T-helper 1 cell treated with Interleukin-12 subunit alpha and Interleukin-12 subunit beta and Interleukin-4 antibody, amounts not matched to agents 30 ng/mL and 1 ng/mL, for 36 hours (primary cell): ENCODE results near the gene STXBP5L. TPM values are rescaled to one million over a fixed set of nuclear protein-coding genes. Genes with fewer than 3 reads are reported as not detected.
"Not testable (repeated sequence)": the region's sequence is repeated elsewhere in the genome, so short reads cannot be mapped to it uniquely, and the experiment has no call there.

ENCODE experiments used
- intact Hi-C: fragments of 100-400 bp; cut with micrococcal nuclease; formaldehyde crosslinking; loops from one replicate; pipeline ENCODE4 v1.15.1; 2024
- total RNA-seq: library from RNA; stranded (reverse); gene quantifications from 2 replicates; pipeline ENCODE4 v1.2.3, GENCODE V29; 2022

STXBP5L gene
- total RNA-seq, 1 donor from 2014 or later, result not detected

DNA sequence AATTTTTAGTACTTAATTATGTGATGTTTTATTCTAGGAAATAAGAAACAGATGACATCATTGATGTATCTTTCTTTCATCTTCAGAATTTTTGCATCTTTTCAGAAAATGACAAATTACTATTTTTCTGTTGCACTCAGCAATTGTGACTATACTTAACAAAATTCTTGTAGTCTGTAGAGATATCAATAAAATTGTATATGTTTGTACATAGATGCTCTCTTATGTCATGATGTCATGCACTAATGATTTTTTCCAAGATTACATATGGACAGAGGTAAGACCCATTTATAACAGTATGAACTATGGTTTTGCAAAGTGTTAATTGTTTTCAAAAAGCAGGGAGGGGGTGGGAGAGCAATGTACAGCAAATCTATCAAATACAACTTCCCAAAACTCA is 516.5 kb downstream of the STXBP5L start:
- intact Hi-C loops, result no loop called here

DNA sequence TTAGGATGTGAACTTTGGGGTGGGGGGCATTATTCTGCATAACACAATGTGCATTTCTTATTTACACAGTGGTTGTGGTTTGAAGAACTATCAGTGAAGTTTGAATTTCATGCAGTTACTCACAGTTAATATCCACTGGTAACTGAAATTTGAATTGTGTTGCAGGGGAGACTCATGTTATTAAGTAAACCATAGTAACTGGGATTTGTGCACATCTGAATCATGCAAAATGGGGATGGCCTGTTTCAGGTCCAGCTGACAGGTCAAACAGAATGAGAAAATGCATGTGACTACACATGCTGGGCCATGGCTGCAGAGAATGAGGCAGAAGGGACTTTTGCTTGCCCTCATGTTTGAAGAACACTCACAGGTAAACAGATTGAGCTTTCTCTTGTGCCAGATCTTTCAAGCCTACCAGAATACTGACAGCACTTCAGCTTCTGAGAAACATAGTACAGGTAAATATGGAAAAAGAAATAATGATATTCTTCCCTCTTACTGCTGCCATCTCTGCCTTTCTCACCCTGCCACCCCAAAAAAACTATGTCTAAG is 522.7 kb downstream of the STXBP5L start:
- intact Hi-C loops, result loop anchor here (5.0 to 10.0 kb wide), 3 partner anchors 686 to 1362 kb away; partner anchors contain the start of genes GSK3B, GTF2E1, HSPBAP1 and RABL3

DNA sequence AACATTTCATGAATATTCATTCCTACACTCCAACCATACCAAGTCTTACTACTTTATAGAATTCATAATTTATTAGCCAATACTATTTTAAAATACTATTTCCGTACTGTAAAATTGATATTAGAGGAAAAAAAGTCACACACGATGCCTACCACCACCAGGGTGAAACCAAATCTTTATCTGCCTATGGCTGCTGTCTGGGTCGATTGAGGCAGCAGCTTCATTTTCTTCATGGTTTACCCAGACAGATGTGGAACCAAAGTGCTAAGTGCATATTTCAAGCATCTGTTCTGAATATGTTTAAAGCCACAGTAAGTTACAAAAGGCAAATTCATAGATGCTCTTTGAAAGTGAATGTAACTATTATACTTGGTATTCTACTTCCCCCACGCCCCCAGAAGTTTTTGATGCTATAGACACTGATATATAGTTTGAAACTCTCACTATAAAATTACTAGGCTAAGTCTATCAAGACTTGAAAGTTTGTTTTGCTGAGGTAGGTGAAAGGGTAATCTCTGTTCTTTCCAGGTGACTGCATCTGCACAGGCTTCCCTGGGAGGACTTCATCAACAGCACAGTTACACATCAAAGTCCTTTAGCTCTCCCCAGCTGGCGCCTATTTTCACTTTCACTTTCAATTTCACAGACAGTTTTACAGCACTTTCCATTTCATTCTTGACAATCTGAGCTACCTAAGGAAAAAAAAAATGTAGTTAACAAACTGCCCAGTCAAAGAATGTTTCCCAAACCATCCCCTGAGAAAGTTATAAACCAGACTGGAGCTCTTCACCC is 523.9 kb downstream of the STXBP5L start:
- intact Hi-C loops, result loop anchor here (1.0 to 10.0 kb wide), 7 partner anchors 114 to 1360 kb away; partner anchors contain the start of genes EAF2, GSK3B, GTF2E1 and HSPBAP1

DNA sequence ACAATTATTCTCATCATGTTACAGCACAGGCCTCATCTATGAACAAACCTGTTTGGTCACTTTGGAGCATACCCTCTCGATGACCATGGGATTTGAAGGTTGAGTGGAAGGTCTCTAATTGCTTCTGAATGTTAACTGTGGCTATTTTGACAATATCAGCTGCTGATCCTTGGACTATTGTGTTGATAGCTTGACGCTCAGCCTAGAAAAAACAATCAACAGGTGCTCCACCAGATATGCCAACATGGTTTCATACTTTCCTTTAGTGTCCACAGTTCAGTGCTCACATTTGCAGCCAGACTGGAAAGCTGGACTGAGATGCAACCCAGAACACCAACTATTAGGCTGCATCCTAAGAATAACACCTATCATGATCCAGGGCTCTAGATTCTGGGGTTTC is 528.1 kb downstream of the STXBP5L start:
- intact Hi-C loops, result loop anchor here (10.0 kb wide), 1 partner anchor 691 kb away; the partner anchor contains the start of genes GTF2E1 and RABL3

DNA sequence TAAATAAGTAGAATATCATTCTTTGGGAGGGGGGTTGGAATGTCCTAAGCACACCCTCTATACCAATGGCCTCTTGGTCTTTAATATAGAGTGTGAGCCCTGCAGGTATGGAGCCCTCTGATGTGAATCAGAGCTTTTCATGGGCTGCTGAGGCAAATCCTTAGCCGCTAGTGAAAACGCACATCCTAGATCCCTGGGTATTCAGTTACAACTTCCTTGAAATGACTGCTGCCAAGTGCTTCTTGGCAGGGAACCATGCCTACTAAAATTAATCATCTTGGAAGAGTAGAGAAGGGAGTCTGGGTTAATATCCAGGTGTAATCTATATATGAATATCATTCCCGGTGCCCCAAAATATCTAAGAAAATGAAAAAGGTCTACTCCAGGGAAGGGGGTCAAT is 528.6 kb downstream of the STXBP5L start:
- intact Hi-C loops, result loop anchor here (10.0 kb wide), 1 partner anchor 692 kb away; the partner anchor contains the start of genes GTF2E1 and RABL3

DNA sequence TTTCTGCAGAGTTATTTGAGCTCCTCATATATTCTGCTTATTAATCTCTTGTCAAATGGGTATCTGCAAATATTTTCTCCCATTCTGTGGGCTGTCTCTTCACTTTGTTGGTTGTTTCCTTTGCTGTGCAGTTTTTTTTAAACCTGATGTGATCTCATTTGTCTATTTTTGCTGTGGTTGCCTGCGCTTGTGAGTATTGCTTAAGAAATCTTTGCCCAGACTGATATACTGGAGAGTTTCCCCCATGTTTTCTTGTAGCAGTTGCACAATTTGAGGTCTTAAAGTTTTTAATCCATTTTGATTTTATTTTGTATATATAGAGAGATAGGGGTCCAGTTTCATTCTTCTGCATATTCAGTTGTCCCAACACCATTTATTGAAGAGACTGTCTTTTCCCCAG is 535.5 kb downstream of the STXBP5L start:
- intact Hi-C loops, result no loop called here

DNA sequence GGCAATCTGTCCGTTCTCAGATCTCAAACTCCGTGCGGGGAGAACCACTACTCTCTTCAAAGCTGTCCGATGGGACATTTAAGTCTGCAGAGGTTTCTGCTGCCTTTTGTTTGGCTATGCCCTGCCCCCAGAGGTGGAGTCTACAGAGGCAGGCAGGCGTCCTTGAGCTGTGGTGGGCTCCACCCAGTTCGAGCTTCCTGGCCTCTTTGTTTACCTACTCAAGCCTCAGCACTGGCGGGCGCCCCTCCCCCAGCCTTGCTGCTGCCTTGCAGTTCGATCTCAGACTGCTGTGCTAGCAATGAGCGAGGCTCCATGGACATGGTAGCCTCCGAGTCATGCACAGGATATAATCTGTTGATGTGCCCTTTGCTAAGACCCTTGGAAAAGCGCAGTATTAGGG is 543.7 kb downstream of the STXBP5L start:
- intact Hi-C loops, result not testable (repeated sequence)

DNA sequence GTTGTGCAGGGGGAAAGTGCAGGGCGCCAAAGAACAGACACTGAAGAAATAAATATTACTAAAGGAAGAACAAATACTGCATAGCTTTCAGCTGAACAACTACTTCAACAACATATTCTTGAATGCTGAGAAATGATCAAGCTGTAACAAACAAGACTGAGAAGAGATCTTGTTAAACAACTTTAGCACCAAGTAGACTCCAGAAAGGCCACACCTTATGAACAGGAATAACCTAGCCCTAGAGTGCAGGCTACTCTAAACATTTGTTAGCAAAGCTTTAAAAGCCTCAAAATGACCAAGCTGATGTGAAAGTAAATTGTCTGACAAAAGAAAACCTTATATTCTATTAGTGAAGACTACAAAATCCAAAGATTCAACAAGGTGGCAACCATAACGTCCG is 554.6 kb downstream of the STXBP5L start:
- intact Hi-C loops, result no loop called here

DNA sequence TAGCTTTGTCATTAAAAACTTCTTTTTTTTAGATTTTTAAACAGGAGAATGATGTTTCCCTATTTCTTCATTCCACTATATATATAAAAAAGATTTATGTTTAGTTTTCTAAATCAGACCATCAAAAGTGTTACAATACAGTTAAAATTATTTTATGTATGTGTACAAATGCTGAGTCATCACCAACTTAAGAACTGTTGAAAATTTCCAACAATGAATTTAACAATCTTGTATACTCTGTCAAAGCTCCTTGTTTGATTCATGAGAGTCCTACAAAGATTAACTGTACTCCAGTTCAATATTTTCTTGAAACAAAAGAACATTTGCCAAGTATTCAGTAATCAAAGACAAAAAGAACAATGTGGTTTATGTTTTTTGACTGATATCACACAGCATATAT is 555.7 kb downstream of the STXBP5L start:
- intact Hi-C loops, result loop anchor here (2.0 kb wide), 1 partner anchor 15 kb away; no protein-coding TSS in a partner anchor

DNA sequence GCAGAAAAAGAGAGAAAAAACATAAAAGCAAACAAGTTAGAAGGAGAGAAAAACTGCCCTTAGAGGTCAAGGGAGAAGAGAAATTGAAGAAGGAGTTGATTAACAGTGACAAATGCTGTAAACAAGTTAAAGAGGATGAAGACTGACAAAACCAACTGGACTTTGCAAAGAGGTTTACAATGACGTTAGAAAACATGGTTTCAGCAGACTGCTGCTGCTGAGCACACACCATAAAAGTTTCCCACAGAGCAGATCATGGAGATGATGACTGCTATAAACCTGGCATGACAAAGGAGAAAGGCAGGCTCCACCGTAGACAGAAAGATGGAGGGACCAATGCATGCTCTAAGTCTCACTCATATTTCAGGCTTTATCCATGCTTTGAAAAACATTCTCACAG is 559.1 kb downstream of the STXBP5L start:
- intact Hi-C loops, result no loop called here

DNA sequence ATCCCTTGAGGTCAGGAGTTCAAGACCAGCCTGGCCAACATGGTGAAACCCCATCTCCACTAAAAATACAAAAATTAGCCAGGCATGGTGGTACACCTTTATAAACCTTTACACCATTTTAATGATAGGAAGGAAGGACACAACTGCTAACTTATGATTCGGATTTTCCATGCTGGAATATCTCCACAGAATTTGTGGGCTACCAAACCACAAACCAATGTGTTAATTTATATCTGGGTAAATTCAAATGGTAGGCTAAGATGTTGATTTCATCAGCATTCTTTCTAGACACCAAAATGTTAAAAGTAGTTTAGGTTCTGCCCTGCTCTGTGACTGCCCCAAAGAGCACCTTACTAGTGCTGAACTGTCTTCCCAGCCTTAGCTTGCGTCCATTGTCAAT is 565.0 kb downstream of the STXBP5L start:
- intact Hi-C loops, result no loop called here

Other genes with a start within 250 kb of the STXBP5L start
- gene HGD, start 226.0 kb upstream of the STXBP5L start, total RNA-seq, result 0.39 and 0.61 TPM in 2 replicates
- 18.2 and 23.5 TPM in 2 replicates for gene RABL3, start 165.7 kb upstream of the STXBP5L start, total RNA-seq
- 29.0 and 30.2 TPM in 2 replicates for gene GTF2E1, start 165.5 kb upstream of the STXBP5L start, total RNA-seq